GM10847 (cell line): ENCODE measurements around the gene PDE8A.

Source experiments
- POLR2A ChIP-seq: IDR thresholded peaks from 2 replicates; pipeline ENCODE4 v1.6.1; 2011; ENCODE audit not compliant: insufficient read length; ENCODE audit errors: extremely low read depth

Gene PDE8A

DNA sequence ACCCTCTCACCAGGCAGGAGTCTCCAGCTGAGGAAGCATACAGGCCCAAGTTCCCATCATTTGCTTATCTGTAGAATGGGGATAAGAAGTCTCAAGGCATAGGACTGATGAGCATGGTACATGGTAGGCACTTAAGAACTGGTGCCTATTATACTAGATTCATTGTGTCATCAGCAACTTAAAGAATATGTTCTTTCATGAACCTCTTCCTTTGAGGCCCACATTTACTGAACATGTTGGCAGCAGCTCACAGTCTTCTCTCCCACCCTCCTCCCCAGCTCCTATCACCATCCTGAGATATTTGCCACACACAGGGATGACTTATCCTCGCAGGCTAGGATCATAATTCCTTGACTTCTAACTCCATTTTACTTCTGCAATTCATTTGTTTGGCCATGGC, 142.5 kb downstream of the PDE8A start:
- no peak for TF ChIP-seq POLR2A

DNA sequence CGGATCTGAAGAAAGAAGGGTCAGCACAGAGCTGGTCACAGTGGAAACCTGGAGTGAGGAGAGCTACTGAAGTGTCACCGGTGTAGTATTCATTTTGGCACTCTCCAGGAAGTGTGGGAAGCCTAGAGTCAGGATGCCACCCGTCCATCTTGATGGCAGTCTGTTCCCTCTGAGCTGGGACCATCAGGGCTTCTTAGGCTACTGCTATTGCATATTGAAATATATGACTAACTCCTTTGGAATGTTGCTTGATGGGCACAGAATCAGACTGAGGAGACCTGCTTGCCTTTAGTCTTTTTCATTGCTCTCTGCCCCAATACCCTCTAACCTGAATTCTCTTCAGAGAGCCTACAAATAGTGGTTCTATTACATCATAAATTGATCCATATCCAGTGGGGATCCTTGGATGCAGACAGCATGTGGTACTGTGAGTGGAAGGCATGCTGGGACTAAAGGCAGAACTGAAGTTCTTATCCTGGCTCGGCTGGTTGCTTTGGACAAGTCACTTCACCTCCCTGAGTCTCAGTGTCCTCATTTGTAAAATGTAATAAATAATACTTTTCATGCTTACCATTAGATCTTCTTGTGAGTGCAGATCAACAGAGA, 143.5 kb downstream of the PDE8A start:
- TF ChIP-seq POLR2A: no peak

- no peak for TF ChIP-seq POLR2A
These were observed 147.0 kb downstream of the PDE8A start for GRCh38 chr15:85128621-85129020.

DNA sequence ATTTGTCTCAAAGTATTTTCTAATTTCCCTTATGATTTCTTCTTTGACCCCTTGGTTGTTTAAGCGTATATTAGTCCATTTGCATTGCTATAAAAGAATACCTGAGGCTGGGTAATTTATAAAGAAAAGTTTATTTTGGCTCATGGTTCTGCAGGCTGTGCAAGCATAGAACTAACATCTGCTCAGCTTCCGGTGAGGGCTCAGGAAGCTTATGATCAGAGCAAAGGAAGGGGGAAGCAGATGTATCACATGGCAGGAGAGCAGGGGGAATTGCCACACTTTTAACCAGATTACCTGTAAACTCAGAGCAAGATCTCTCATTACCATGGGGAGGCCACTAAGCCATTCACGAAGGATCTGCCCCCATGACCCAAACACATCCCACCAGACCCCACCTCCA, 148.2 kb downstream of the PDE8A start:
- TF ChIP-seq POLR2A: no peak

- TF ChIP-seq POLR2A: no peak
These were observed 150.3 kb downstream of the PDE8A start for GRCh38 chr15:85131915-85132314.

- no peak for TF ChIP-seq POLR2A
These were observed 152.1 kb downstream of the PDE8A start for GRCh38 chr15:85133709-85134108.

- TF ChIP-seq POLR2A: no peak
These were observed 156.0 kb downstream of the PDE8A start for GRCh38 chr15:85137489-85138168.

DNA sequence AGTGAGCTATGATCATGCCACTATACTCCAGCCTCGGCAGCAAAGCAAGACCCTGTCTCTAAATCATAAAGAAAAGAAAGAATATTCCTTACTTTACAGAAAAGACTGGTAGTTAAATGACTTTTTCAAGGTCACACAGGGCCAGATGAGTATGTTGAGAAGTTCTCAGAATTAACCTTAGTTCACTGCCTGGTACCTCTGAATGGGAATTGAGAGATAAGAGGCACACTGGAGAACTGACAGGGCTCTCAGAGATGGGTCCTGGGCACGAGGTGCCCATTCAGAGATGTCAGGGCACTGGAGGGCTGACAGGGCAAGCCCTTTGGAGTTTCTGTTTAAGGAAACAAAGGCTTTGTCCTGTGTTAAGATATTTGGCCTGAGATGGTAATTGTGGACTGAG, 157.7 kb downstream of the PDE8A start:
- no peak for TF ChIP-seq POLR2A

DNA sequence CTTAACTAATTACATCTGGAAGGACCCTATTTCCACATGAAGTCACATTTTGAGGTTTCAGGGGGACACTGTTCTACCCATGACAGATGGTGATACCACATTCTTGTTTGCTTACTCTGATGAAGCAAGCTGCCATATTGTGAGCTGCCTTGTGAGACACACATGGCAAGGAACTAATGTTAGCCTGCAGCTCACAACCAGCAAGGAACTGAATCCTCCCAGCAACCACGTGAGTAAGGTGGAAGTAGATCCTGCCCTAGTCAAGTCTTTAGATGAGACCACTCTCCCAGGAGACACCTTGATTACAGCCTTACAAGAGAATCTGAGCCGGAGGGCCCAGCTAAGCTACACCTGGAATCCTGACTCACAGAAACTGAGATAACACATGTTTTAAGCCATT, 160.1 kb downstream of the PDE8A start:
- TF ChIP-seq POLR2A: no peak

DNA sequence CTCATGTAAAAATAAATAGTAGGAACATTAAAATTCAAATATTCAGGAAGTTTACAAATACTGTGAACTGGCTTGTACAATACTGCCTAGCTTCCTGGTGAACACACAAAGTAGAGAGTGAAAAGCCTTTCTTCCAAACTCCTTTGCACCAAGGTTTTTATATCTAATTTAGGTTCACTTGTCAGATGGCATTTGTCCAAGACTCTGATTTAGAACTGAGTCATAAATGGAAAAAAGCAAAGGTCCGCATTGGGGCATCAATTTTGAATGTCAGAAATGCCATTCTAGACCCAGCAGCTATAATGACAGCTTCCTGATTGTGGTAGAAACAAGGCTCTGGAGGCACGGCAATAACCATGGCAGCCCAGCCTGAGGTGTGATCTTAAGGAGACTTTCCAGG, 160.7 kb downstream of the PDE8A start:
- no peak for TF ChIP-seq POLR2A

DNA sequence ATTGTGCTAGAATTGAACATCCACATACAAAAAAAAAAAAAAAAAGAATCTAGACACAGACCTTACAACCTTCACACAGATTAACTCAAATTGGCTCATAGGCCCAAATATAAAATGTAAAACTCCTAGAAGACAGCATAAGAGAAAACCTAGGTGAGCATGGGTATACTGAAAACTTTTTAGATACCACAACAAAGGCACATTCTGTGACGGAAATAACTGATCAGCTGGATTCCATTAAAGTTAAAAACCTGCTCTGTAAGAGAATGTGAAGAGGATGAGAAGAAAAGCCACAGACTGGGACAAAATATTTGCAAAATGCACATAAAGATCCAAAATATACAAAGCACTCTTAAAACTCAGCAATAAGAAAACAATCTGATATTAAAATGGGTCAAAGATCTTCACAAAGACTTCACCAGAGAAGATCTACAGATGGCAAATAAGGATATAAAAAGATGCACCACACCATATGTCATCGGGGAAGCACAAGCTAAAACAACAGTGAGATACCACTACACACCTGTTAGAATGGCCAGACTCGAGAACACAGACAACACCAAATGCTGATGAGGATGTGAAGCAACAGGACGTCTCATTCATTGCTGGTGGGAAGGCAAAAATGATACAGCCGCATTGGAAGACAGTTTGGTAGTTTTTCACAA, 167.9 kb downstream of the PDE8A start:
- TF ChIP-seq POLR2A: no peak

- TF ChIP-seq POLR2A: no peak
These were observed 168.4 kb downstream of the PDE8A start for GRCh38 chr15:85150130-85150480.

- no peak for TF ChIP-seq POLR2A
These were observed 169.5 kb downstream of the PDE8A start for GRCh38 chr15:85151145-85151544.

GRCh38 chr15:85151861-85152260, 170.2 kb downstream of the PDE8A start:
- no peak for TF ChIP-seq POLR2A

- TF ChIP-seq POLR2A: no peak
These were observed 172.4 kb downstream of the PDE8A start for GRCh38 chr15:85154061-85154460.

GRCh38 chr15:85155360-85155759, 173.7 kb downstream of the PDE8A start:
- TF ChIP-seq POLR2A: no peak

DNA sequence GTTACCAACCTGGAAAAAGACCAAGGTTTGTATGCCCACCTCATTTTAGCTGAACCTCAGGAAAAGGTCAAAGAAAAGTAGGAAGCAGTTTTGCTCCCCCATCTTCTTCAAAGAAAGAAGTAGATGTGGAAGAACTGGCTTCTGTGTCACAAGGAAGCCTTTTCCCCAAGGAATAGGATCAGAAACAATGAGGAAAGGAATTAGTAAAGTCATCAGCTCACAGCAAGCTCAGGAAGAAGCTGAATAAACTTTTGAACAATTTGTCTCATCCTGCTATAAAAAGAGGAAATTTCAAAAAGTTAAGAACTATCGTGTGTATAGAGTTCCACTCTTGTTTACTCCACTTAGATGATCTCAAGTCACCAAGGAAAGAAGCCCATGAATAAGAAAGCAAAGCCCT, 174.2 kb downstream of the PDE8A start:
- no peak for TF ChIP-seq POLR2A

DNA sequence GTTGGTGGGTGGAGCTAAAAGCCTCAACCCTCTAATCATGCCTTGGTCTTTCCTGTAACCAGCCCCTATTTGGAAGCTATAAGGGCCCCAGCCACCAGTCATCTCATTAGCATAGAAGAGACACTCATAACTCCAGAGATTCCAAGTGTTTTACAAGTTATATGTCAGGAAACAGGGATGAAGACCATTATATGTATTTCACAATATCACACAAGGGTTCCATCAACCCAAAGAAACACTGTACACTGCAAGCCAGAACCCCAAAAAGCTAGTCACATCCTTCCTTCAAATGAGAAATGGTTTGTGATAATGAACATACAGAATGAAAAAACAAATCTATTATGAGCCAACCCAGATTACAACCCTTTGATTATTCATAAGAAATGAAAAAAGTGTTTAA, 175.7 kb downstream of the PDE8A start:
- no peak for TF ChIP-seq POLR2A
